Effector memory CD8-positive, alpha-beta T cell (primary cell): ENCODE results near the gene SLC12A1.
A peak's percentile ranks its signal among the peaks of the same experiment; 100 is the strongest.

Experiments used
- ATAC-seq: fragments of 150-1000 bp; cut with Tn5 transposase; replicated peaks from 2 replicates; pipeline ENCODE4 v1.10.0; 2021; ENCODE audit warnings: mild to moderate bottlenecking, moderate library complexity
- DNase-seq, 3 experiments: peaks; one replicate each; pipeline ENCODE4 v3.0.0; 2021
- H3K27ac Mint-ChIP-seq, 2 donors: one replicate each; pipeline ENCODE4 v1.8.0; 2022; ENCODE audit warnings: mild to moderate bottlenecking in 2 of 2, mixed read lengths in 2 of 2, moderate library complexity in 2 of 2
- H3K27me3 Mint-ChIP-seq, 2 donors: one replicate each; pipeline ENCODE4 v1.8.0; 2022; ENCODE audit warnings: mixed read lengths in 2 of 2
- H3K36me3 Mint-ChIP-seq: one replicate; pipeline ENCODE4 v1.8.0; 2022; ENCODE audit warnings: mild to moderate bottlenecking, moderate library complexity, mixed read lengths; ENCODE audit not compliant: insufficient read depth
- H3K4me1 Mint-ChIP-seq, 2 donors: one replicate each; pipeline ENCODE4 v1.8.0; 2022; ENCODE audit warnings: low read depth in 2 of 2, mixed read lengths in 2 of 2
- H3K4me3 Mint-ChIP-seq, 2 donors: one replicate each; pipeline ENCODE4 v1.8.0; 2022; ENCODE audit warnings: mild to moderate bottlenecking in 2 of 2, mixed read lengths in 2 of 2, moderate library complexity in 2 of 2
- H3K9me3 Mint-ChIP-seq, 2 donors: one replicate each; pipeline ENCODE4 v1.8.0; 2022; ENCODE audit warnings: mixed read lengths in 2 of 2
- total RNA-seq, 9 experiments: gene quantifications; one replicate each; lab custom pipeline; 2026; lab: John Stamatoyannopoulos, UW

Gene SLC12A1
- 0 to 0.06 (median 0) reads per million in 9 experiments for total RNA-seq

- Mint-ChIP-seq H3K9me3 (peaks cover 0 to 2% of the 10 kb centered on the region in 2 donors), H3K36me3 (no peaks in the 10 kb centered on the region), H3K4me3 (no peak within 1 kb of the TSS), H3K27me3 (peaks cover 5 to 48% of the 10 kb centered on the region in 2 donors), H3K4me1 (no peaks in the 10 kb centered on the region), H3K27ac (no peak within 1 kb of the TSS)
- DNase-seq (no peak), ATAC-seq (no peak)
Observed at GRCh38 chr15:48205981-48206380, at the start of gene SLC12A1. SLC12A1 (plus strand) TSS chr15:48206302; CDS start chr15:48207720, 1,418 bp downstream.

DNA sequence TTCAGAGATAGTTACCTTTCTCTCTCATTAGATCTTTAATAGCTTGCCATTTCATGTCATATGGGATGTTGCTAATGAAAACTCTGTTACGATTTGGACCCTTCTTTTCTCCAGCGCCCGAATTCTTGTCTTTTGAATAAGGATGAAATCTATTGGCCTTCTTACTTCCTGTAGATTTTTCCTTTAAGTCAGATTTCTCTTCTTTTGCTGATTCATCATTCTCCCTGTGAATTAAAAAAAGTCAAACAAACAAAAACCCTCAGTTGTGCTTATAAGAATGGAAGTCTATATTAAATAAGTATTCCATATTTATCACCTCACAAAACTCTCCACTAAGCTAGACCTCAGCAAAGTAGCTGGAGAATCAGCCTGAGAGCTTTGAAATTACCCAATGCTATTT lies 37.5 kb upstream of the SLC12A1 start:
- no peaks in the 10 kb centered on the region for H3K4me1 Mint-ChIP-seq
- no peaks in the 10 kb centered on the region for H3K27me3 Mint-ChIP-seq
- H3K4me3 Mint-ChIP-seq: no peak overlapping the region
- ATAC-seq (no peak), DNase-seq (no peak)
- H3K9me3 Mint-ChIP-seq: peaks cover 0 to 2% of the 10 kb centered on the region in 2 donors
- peaks cover 8% of the 10 kb centered on the region for H3K36me3 Mint-ChIP-seq
- no peak overlapping the region for H3K27ac Mint-ChIP-seq

DNA sequence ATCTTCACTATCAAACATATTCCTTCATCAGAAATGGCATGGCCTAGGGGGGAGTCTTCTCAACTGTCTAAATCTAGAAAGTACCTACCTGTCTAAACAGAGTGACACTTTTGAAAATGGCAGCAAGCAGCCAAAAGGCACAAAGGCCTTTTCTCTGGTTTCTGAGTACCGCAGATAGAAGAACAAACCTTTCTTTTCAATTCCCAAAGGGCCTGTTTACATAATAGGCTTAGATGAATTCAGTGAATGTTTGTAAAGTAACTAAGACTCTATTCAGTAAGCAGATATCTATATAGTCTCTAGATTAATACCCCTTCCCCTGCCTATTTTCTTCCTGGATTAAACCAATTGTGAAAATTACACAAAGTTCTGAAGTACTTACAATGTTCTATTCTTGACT lies 35.1 kb upstream of the SLC12A1 start:
- no peak for DNase-seq

GRCh38 chr15:48175126-48175525 lies 31.0 kb upstream of the SLC12A1 start:
- Mint-ChIP-seq H3K36me3 (no peaks in the 10 kb centered on the region), H3K9me3 (peaks cover 0 to 2% of the 10 kb centered on the region in 2 donors), H3K27ac (no peak overlapping the region), H3K27me3 (peaks cover 12 to 14% of the 10 kb centered on the region in 2 donors), H3K4me1 (peaks cover 8% of the 10 kb centered on the region in 2 donors), H3K4me3 (no peak overlapping the region)
- DNase-seq: no peak
- no peak for ATAC-seq

More for the DNA sequence above, 35.1 kb upstream of the SLC12A1 start:
- ATAC-seq: no peak
- Mint-ChIP-seq H3K9me3 (peaks cover 0 to 2% of the 10 kb centered on the region in 2 donors), H3K27me3 (no peaks in the 10 kb centered on the region), H3K4me1 (peaks cover 0 to 2% of the 10 kb centered on the region in 2 donors), H3K4me3 (no peak overlapping the region), H3K36me3 (peaks cover 6% of the 10 kb centered on the region), H3K27ac (no peak overlapping the region)

GRCh38 chr15:48176112-48176511 lies 30.0 kb upstream of the SLC12A1 start:
- no peak overlapping the region for H3K4me3 Mint-ChIP-seq
- no peak overlapping the region for H3K27ac Mint-ChIP-seq
- no peaks in the 10 kb centered on the region for H3K36me3 Mint-ChIP-seq
- H3K27me3 Mint-ChIP-seq: peaks cover 14 to 17% of the 10 kb centered on the region in 2 donors
- DNase-seq (no peak), ATAC-seq (no peak)
- peaks cover 8% of the 10 kb centered on the region in 2 donors for H3K4me1 Mint-ChIP-seq
- H3K9me3 Mint-ChIP-seq: peaks cover 0 to 2% of the 10 kb centered on the region in 2 donors

DNA sequence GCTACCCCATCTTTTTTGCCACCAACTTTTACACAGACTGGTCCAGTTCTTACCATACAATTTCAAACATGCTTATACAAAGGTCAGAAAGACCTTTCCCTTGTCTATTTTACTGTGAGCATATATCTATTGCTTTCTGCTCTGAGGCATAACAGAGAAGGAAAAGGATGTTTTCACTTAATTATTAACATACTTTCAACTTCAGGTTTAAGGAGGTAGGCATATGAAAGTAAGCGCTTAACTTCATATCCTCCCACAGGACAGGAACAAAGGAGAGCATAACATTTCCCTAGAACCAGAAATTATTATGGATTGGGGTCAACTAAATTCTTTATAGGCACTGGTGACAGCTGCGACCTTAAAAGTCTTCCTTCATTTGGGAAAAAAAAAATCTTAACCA lies 29.1 kb upstream of the SLC12A1 start:
- Mint-ChIP-seq H3K4me3 (peak overlapping the region; percentile 77 to 86), H3K27ac (peak overlapping the region; percentile 85 to 91), H3K27me3 (peaks cover 16 to 18% of the 10 kb centered on the region in 2 donors), H3K36me3 (no peaks in the 10 kb centered on the region), H3K4me1 (peaks cover 8% of the 10 kb centered on the region in 2 donors), H3K9me3 (peaks cover 0 to 2% of the 10 kb centered on the region in 2 donors)
- ATAC-seq (no peak), DNase-seq (no peak)

DNA sequence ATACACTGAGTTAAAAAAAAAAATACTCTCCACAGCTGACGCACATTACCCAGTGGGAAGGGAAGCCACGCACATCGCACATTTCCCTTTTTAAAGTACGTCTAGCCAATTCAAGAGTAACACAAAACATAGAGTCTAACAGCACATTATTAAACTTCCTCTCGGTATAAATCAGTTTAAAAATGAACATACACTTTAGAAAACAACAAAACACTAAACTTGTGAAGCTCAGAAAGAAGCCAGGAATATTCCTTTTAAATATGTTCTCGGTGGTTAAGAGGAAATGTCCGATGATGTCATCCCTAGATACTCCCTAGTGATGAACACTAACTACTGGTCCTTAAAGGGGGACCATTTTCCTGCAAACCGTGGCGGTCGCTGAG lies 28.7 kb upstream of the SLC12A1 start:
- Mint-ChIP-seq H3K27ac (peak overlapping the region; percentile 85 to 91), H3K9me3 (peaks cover 0 to 2% of the 10 kb centered on the region in 2 donors), H3K4me3 (peak overlapping the region; percentile 77 to 86), H3K36me3 (no peaks in the 10 kb centered on the region), H3K4me1 (peaks cover 8% of the 10 kb centered on the region in 2 donors), H3K27me3 (peaks cover 20 to 22% of the 10 kb centered on the region in 2 donors)
- ATAC-seq (peak; percentile 65), DNase-seq (peak in 1 of 3 experiments; percentile 1)

DNA sequence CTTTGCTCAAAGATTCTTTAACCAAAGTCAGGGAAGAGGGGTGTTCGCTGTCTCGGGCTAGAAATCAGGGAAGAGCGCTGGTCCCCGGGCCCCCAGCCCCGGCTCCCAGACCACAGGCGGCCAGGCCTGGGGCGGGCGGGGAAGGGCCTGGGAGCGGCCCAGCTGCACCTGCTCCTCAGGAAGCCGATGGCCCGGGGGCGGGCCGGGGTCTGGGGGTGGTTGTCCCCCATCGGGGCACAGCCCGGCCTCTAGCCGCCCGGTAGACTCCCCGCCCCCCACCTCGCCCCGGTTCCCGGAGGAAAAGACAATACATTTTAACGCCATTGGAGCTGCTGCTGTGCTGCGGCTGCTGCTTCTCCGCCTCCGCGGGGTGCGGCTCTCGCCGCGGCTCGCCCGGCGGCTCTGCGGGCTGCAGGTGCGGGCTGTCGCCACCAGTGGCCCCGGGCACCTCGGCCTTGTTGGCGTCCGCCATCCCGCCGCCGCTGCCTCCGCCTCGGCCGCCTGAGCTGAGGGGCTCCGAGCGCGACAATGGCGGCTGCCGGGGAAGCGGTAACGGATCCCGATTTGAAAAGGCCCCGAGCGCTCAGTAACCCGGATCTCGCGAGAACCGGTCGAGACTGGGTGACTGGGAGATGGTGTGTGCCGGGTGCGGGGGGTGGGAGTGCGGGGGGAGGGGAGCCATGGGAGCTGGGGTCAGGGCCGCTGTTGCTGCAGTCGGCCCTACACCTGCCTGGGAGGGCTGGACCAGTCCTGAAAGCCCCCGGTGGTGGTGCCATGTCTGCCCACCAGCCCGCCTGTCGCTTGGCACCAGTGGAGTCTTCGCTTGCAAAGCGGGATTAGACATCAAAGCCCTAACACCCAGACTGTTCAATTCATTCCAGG lies 28.1 kb upstream of the SLC12A1 start, which contains the start of gene MYEF2:
Gene MYEF2, minus strand, starts transcription at position 530 of the 882 bp plus-strand sequence. Its CDS starts 58 bp downstream, at position 472.
- Mint-ChIP-seq H3K27me3 (peaks cover 20 to 25% of the 10 kb centered on the region in 2 donors), H3K27ac (peak within 1 kb of the TSS; percentile 85 to 91), H3K9me3 (peaks cover 0 to 2% of the 10 kb centered on the region in 2 donors), H3K4me3 (peak within 1 kb of the TSS; percentile 77 to 86), H3K36me3 (no peaks in the 10 kb centered on the region), H3K4me1 (peaks cover 8% of the 10 kb centered on the region in 2 donors)
- ATAC-seq (peak; percentile 73), DNase-seq (peak; percentile 31 to 44 (median 41))

DNA sequence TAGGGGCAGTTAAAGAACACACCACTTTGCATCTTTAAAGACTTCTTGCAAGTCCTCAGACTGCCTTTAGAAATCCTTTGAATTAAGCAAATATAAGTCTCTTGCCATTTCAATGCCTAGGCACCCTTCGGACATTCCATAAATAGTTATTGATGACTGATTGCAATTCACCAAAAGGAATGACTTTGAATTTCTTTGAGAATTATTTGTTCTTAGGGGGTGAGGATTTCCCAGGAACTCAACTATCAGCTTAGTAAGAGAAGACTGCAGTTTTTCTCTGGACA lies 27.5 kb upstream of the SLC12A1 start:
- peak overlapping the region; percentile 40 to 48 for H3K4me3 Mint-ChIP-seq
- peaks cover 8% of the 10 kb centered on the region in 2 donors for H3K4me1 Mint-ChIP-seq
- no peak overlapping the region for H3K27ac Mint-ChIP-seq
- H3K9me3 Mint-ChIP-seq: no peaks in the 10 kb centered on the region
- ATAC-seq: no peak
- DNase-seq: no peak
- H3K36me3 Mint-ChIP-seq: no peaks in the 10 kb centered on the region
- H3K27me3 Mint-ChIP-seq: peaks cover 20 to 31% of the 10 kb centered on the region in 2 donors

DNA sequence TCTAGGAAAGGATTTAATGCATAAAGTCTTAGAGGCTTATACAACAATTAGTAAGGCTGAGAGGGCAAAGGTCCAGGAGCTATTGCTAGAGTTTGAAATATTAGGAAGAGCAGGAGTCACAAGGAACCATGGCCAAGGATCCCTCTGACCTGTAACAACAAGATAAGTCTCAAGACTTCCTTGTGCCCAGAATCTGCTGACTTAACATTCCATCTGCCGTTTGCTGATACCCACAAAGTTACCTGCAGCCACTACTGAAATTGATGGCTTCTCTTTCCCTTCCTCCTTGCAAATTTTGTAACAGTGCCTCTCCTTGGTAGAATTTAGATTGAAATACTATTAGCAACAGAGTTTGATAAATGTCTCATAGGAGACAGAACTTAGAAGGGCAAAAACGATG lies 23.4 kb upstream of the SLC12A1 start:
- no peaks in the 10 kb centered on the region for H3K36me3 Mint-ChIP-seq
- H3K27me3 Mint-ChIP-seq: peaks cover 12 to 30% of the 10 kb centered on the region in 2 donors
- DNase-seq (no peak), ATAC-seq (no peak)
- no peak overlapping the region for H3K27ac Mint-ChIP-seq
- peaks cover 0 to 6% of the 10 kb centered on the region in 2 donors for H3K9me3 Mint-ChIP-seq
- no peak overlapping the region for H3K4me3 Mint-ChIP-seq
- H3K4me1 Mint-ChIP-seq: no peaks in the 10 kb centered on the region

DNA sequence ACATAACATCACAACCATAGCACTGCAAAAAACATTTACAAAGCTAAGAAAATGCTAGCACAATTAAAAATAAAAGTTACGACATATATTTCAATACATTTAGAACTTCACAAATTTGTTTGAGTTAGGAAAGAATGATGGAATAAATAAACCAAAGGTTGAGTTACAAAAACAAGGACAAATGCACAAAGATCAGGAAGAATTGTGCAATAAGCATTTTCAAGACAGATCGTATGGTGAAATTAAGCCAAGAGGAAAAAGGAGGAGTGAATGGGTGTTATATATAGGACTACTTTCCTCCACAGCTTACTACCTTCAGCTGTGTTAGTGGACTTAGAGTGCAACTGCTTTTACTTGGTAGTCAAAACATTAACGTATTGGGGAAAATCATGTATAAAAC lies 20.6 kb upstream of the SLC12A1 start:
- no peak for DNase-seq
- Mint-ChIP-seq H3K27me3 (peaks cover 12 to 28% of the 10 kb centered on the region in 2 donors), H3K9me3 (peaks cover 0 to 6% of the 10 kb centered on the region in 2 donors), H3K4me3 (no peak overlapping the region), H3K36me3 (no peaks in the 10 kb centered on the region), H3K27ac (no peak overlapping the region), H3K4me1 (no peaks in the 10 kb centered on the region)
- no peak for ATAC-seq

DNA sequence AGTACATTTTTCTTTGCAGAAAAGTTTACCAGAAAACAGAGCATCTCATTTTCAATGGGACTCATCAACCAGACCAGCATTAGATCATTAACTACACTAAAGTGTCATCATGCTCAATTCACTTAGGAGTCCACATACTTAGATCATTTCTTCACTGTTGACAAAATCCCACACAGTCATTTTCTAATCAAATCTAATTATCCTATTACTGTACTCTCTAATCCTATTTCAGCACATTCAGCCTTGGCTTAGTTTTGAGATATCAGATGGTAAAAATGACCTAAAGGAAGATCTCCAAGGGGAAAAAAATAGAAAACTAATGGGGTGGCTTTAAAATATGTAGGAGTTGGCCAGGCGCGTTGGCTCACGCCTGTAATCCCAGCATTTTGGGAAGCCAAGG lies 19.8 kb upstream of the SLC12A1 start:
- H3K27ac Mint-ChIP-seq: no peak overlapping the region

DNA sequence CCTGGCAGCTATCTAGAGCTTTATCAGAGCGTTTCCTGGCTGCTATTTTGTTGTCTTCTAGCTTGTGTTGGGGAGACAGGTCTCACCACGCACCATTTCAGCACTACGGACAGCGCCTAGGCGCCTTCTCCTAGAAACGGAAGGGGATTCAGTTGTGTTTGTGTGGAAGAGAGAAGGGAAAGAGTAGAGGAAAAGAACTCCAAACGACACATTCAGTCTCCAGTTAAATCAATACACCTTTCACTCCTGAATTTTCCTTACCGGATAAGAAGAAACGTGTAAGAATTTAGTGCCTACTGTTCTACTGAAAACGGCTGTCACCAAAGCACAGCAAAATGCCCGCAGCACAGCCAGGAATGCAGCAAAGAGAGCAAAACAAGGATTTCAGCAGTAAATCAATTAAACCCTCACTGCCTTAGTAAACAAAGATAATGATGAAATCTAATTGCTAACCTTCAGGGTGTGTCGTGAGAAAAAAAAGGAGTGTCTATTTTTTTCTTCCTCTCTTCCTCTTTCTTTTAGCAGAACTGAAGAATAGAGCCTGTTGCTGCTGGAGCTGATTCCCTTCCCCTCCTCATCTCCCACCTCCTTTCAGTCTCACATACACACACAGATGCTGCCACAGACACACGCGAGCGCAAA lies 15.0 kb upstream of the SLC12A1 start:
- DNase-seq: no peak
- H3K27me3 Mint-ChIP-seq: peaks cover 16 to 18% of the 10 kb centered on the region in 2 donors
- no peaks in the 10 kb centered on the region for H3K36me3 Mint-ChIP-seq
- H3K27ac Mint-ChIP-seq: no peak overlapping the region
- peaks cover 0 to 6% of the 10 kb centered on the region in 2 donors for H3K9me3 Mint-ChIP-seq
- no peak overlapping the region for H3K4me3 Mint-ChIP-seq
- no peaks in the 10 kb centered on the region for H3K4me1 Mint-ChIP-seq
- no peak for ATAC-seq

More for the DNA sequence above, 19.8 kb upstream of the SLC12A1 start:
- Mint-ChIP-seq H3K36me3 (no peaks in the 10 kb centered on the region), H3K9me3 (peaks cover 3 to 6% of the 10 kb centered on the region in 2 donors), H3K27me3 (peaks cover 18 to 28% of the 10 kb centered on the region in 2 donors), H3K4me1 (no peaks in the 10 kb centered on the region), H3K4me3 (no peak overlapping the region)
- no peak for DNase-seq
- ATAC-seq: no peak
